Activated B cell treated with CpG ODN at 0.5 μM for 24 hours (primary cell): ENCODE data around the gene DOLPP1. TPM values are rescaled to one million over a fixed set of nuclear protein-coding genes. Genes with fewer than 3 reads are reported as not detected.

Experiments used
- ATAC-seq: fragments of 200-7000 bp; cut with Tn5 transposase; one replicate; pipeline ENCODE4 v1.10.0; 2021; ENCODE audit warnings: low read depth, mild to moderate bottlenecking, moderate library complexity
- CTCF ChIA-PET: fragments of 350-600 bp; sonication (Branson Sonifier 250); formaldehyde crosslinking; loops from one replicate; lab custom pipeline; 2021; ENCODE audit warnings: antibody characterized with exemption; lab: Charles Lee
- POLR2A ChIA-PET: fragments of 350-600 bp; sonication (Branson Sonifier 250); formaldehyde crosslinking; loops from one replicate; lab custom pipeline; 2021; ENCODE audit warnings: antibody characterized with exemption; lab: Charles Lee
- DNase-seq: peaks from one replicate; pipeline ENCODE4 v3.0.0; 2022
- H3K27ac Mint-ChIP-seq: one replicate; pipeline ENCODE4 v1.8.0; 2020; ENCODE audit warnings: mixed read lengths
- H3K27me3 Mint-ChIP-seq: one replicate; pipeline ENCODE4 v1.8.0; 2021; ENCODE audit warnings: mixed read lengths
- H3K36me3 Mint-ChIP-seq: one replicate; pipeline ENCODE4 v1.8.0; 2021; ENCODE audit warnings: low read depth, mixed read lengths
- H3K4me1 Mint-ChIP-seq: one replicate; pipeline ENCODE4 v1.8.0; 2021; ENCODE audit warnings: mixed read lengths
- H3K4me3 Mint-ChIP-seq: one replicate; pipeline ENCODE4 v1.8.0; 2020; ENCODE audit warnings: mild to moderate bottlenecking, mixed read lengths
- H3K9me3 Mint-ChIP-seq: one replicate; pipeline ENCODE4 v1.8.0; 2020; ENCODE audit warnings: mixed read lengths
- CTCF ChIP-seq: fragments of 200-600 bp; IDR thresholded peaks from one replicate; pipeline ENCODE4 v1.8.0; 2022; ENCODE audit warnings: antibody characterized with exemption, mild to moderate bottlenecking
- intact Hi-C: fragments of 100-400 bp; cut with micrococcal nuclease; formaldehyde crosslinking; loops from one replicate; pipeline ENCODE4 v1.15.1; 2024
- total RNA-seq: library from RNA; stranded (reverse); gene quantifications from 2 replicates; pipeline ENCODE4 v1.2.3, GENCODE V29; 2022

The DOLPP1 gene
- total RNA-seq, 1 donor from 2014 or later = 10.9 TPM

GRCh38 chr9:129136446-129137035 is 55.6 kb downstream of the DOLPP1 start:
- Mint-ChIP-seq H3K36me3 (peaks cover 53% of the 10 kb centered on the region), H3K9me3 (no peaks in the 10 kb centered on the region), H3K4me3 (no peak overlapping the region), H3K27ac (no peak overlapping the region), H3K4me1 (peaks cover 30% of the 10 kb centered on the region), H3K27me3 (no peaks in the 10 kb centered on the region)
- TF ChIP-seq CTCF = no peak
- ChIA-PET CTCF (interaction anchor here (1.8 kb wide), 1 partner anchor 474 kb away, joined by 6 read pairs; no protein-coding TSS in a partner anchor), POLR2A (interaction anchor here (0.9 to 1.6 kb wide), 2 partner anchors 25 to 472 kb away, joined by 4 read pairs; partner anchors contain the start of genes CRAT and PTPA)
- no peak for DNase-seq
- ATAC-seq = no peak
- intact Hi-C loops = no loop called here

GRCh38 chr9:129137292-129138143 is 56.6 kb downstream of the DOLPP1 start:
- DNase-seq (no peak), ATAC-seq (no peak)
- no peak for TF ChIP-seq CTCF
- POLR2A ChIA-PET = interaction anchor here (1.4 to 5.2 kb wide), 5 partner anchors 246 to 646 kb away, joined by 4 to 62 read pairs (median 8); partner anchors contain the start of gene NTMT1
- intact Hi-C loops = no loop called here
- Mint-ChIP-seq H3K9me3 (no peaks in the 10 kb centered on the region), H3K27me3 (no peaks in the 10 kb centered on the region), H3K36me3 (peaks cover 48% of the 10 kb centered on the region), H3K4me3 (no peak overlapping the region), H3K4me1 (peaks cover 35% of the 10 kb centered on the region), H3K27ac (no peak overlapping the region)
- CTCF ChIA-PET = interaction anchor here (1.3 to 6.7 kb wide), 6 partner anchors 7 to 488 kb away, joined by 3 to 84 read pairs (median 44); partner anchors contain the start of gene NTMT1

GRCh38 chr9:129138144-129138462 is 57.2 kb downstream of the DOLPP1 start:
- Mint-ChIP-seq H3K27ac (no peak overlapping the region), H3K4me3 (no peak overlapping the region), H3K36me3 (peaks cover 51% of the 10 kb centered on the region), H3K9me3 (no peaks in the 10 kb centered on the region), H3K27me3 (no peaks in the 10 kb centered on the region), H3K4me1 (peaks cover 41% of the 10 kb centered on the region)
- ATAC-seq (no peak), DNase-seq (no peak)
- ChIA-PET CTCF (interaction anchor here (0.7 to 6.7 kb wide), 13 partner anchors 7 to 647 kb away, joined by 3 to 84 read pairs (median 6); partner anchors contain the start of genes C9orf50, IER5L and NTMT1), POLR2A (interaction anchor here (1.4 to 5.2 kb wide), 4 partner anchors 245 to 646 kb away, joined by 4 to 62 read pairs (median 18); partner anchors contain the start of gene NTMT1)
- intact Hi-C loops = no loop called here
- TF ChIP-seq CTCF = no peak

- H3K4me1 Mint-ChIP-seq = peaks cover 45% of the 10 kb centered on the region
- no peak overlapping the region for H3K4me3 Mint-ChIP-seq
- ChIA-PET POLR2A (interaction anchor here (0.6 to 5.2 kb wide), 12 partner anchors 36 to 1741 kb away, joined by 3 to 62 read pairs (median 12); partner anchors contain the start of genes DOLPP1, IER5L, NTMT1 and SLC2A8), CTCF (interaction anchor here (0.7 to 6.7 kb wide), 24 partner anchors 8 to 647 kb away, joined by 3 to 84 read pairs (median 4); partner anchors contain the start of genes C9orf50, IER5L and NTMT1)
- peaks cover 50% of the 10 kb centered on the region for H3K36me3 Mint-ChIP-seq
- DNase-seq (no peak), ATAC-seq (no peak)
- H3K9me3 Mint-ChIP-seq = no peaks in the 10 kb centered on the region
- intact Hi-C loops = loop anchor here (1.0 kb wide), 6 partner anchors 38 to 747 kb away; no protein-coding TSS in a partner anchor
- peak overlapping the region; percentile 91 for H3K27ac Mint-ChIP-seq
- H3K27me3 Mint-ChIP-seq = no peaks in the 10 kb centered on the region
- no peak for TF ChIP-seq CTCF
These were observed 57.7 kb downstream of the DOLPP1 start for GRCh38 chr9:129138476-129139232.
